ENCODE measurements around the gene MORC1.
A peak's percentile ranks its signal among the peaks of the same experiment; 100 is the strongest.

The MORC1 gene

GRCh38 chr3:108998436-108998835, 119.5 kb downstream of the MORC1 start:
- Histone ChIP-seq H2AFZ (ENCODE audit: low read length) (no peak overlapping the region), H3K27me3 (ENCODE audit: insufficient read depth, low read length, poor library complexity, severe bottlenecking) (no peaks in the 10 kb centered on the region), H3K9me3 (ENCODE audit: insufficient read depth, low read depth, low read length) (no peaks in the 10 kb centered on the region), H3K79me2 (ENCODE audit: insufficient read depth, low read length) (no peaks in the 10 kb centered on the region), H3K9ac (ENCODE audit: low read depth, low read length, poor library complexity, severe bottlenecking) (no peak overlapping the region), H3K4me2 (ENCODE audit: low read depth, low read length, poor library complexity, severe bottlenecking) (no peak overlapping the region), H3K4me3 (ENCODE audit: low read length, poor library complexity, severe bottlenecking) (no peak overlapping the region), H3K36me3 (ENCODE audit: insufficient read depth, low read length) (no peaks in the 10 kb centered on the region), H4K20me1 (ENCODE audit: insufficient read depth, low read length, poor library complexity, severe bottlenecking) (no peaks in the 10 kb centered on the region), H3F3A (ENCODE audit: low read depth) (no peaks in the 10 kb centered on the region), H3K4me1 (ENCODE audit: insufficient read depth, low read length, poor library complexity, severe bottlenecking) (no peaks in the 10 kb centered on the region), H3K9me2 (replicated peaks; ENCODE audit: low read depth, low read length) (no peaks in the 10 kb centered on the region)
- TF ChIP-seq EZH2phosphoT487 (IDR thresholded peaks at IDR 0.05; ENCODE audit: borderline replicate concordance) (no peak), CTCF (conservative IDR thresholded peaks at IDR 0.05; ENCODE audit: low read length) (no peak)

GRCh38 chr3:108985844-108986243, 132.1 kb downstream of the MORC1 start:
- Histone ChIP-seq H3K79me2 (ENCODE audit: insufficient read depth, low read length) (no peaks in the 10 kb centered on the region), H3K9me3 (ENCODE audit: insufficient read depth, low read depth, low read length) (no peaks in the 10 kb centered on the region), H3K4me3 (ENCODE audit: low read length, poor library complexity, severe bottlenecking) (no peak overlapping the region), H3K4me1 (ENCODE audit: insufficient read depth, low read length, poor library complexity, severe bottlenecking) (peaks cover 29% of the 10 kb centered on the region), H3K9me2 (replicated peaks; ENCODE audit: low read depth, low read length) (no peaks in the 10 kb centered on the region), H3K4me2 (ENCODE audit: low read depth, low read length, poor library complexity, severe bottlenecking) (no peak overlapping the region), H3K27me3 (ENCODE audit: insufficient read depth, low read length, poor library complexity, severe bottlenecking) (no peaks in the 10 kb centered on the region), H3K9ac (ENCODE audit: low read depth, low read length, poor library complexity, severe bottlenecking) (no peak overlapping the region), H2AFZ (ENCODE audit: low read length) (no peak overlapping the region), H4K20me1 (ENCODE audit: insufficient read depth, low read length, poor library complexity, severe bottlenecking) (no peaks in the 10 kb centered on the region), H3F3A (ENCODE audit: low read depth) (no peaks in the 10 kb centered on the region), H3K36me3 (ENCODE audit: insufficient read depth, low read length) (no peaks in the 10 kb centered on the region)
- TF ChIP-seq EZH2phosphoT487 (IDR thresholded peaks at IDR 0.05; ENCODE audit: borderline replicate concordance): no peak
- no peak for TF ChIP-seq CTCF (conservative IDR thresholded peaks at IDR 0.05; ENCODE audit: low read length)

GRCh38 chr3:108983051-108983450, 134.9 kb downstream of the MORC1 start:
- Histone ChIP-seq H4K20me1 (ENCODE audit: insufficient read depth, low read length, poor library complexity, severe bottlenecking) (no peaks in the 10 kb centered on the region), H3K9me3 (ENCODE audit: insufficient read depth, low read depth, low read length) (no peaks in the 10 kb centered on the region), H2AFZ (ENCODE audit: low read length) (no peak overlapping the region), H3K4me2 (ENCODE audit: low read depth, low read length, poor library complexity, severe bottlenecking) (peak overlapping the region; percentile 32), H3K27me3 (ENCODE audit: insufficient read depth, low read length, poor library complexity, severe bottlenecking) (no peaks in the 10 kb centered on the region), H3K9ac (ENCODE audit: low read depth, low read length, poor library complexity, severe bottlenecking) (no peak overlapping the region), H3K4me1 (ENCODE audit: insufficient read depth, low read length, poor library complexity, severe bottlenecking) (peaks cover 36% of the 10 kb centered on the region), H3K4me3 (ENCODE audit: low read length, poor library complexity, severe bottlenecking) (no peak overlapping the region), H3K9me2 (replicated peaks; ENCODE audit: low read depth, low read length) (no peaks in the 10 kb centered on the region), H3F3A (ENCODE audit: low read depth) (no peaks in the 10 kb centered on the region), H3K36me3 (ENCODE audit: insufficient read depth, low read length) (no peaks in the 10 kb centered on the region), H3K79me2 (ENCODE audit: insufficient read depth, low read length) (no peaks in the 10 kb centered on the region)
- TF ChIP-seq CTCF (conservative IDR thresholded peaks at IDR 0.05; ENCODE audit: low read length) (no peak), EZH2phosphoT487 (IDR thresholded peaks at IDR 0.05; ENCODE audit: borderline replicate concordance) (no peak)
